NOMO-1 (cell line): ENCODE results near the gene TGFBR2.

Experiments used
- DNase-seq, 2 experiments: peaks; one replicate each; lab custom pipeline; 2025; ENCODE audit not compliant: unreplicated experiment in 2 of 2; lab: John Stamatoyannopoulos, UW

The TGFBR2 gene

GRCh38 chr3:30633718-30634117, 27.3 kb downstream of the TGFBR2 start:
- no peak for DNase-seq

- DNase-seq, result no peak
Measured at GRCh38 chr3:30634761-30635735, 28.6 kb downstream of the TGFBR2 start.

GRCh38 chr3:30637310-30638219, 31.2 kb downstream of the TGFBR2 start:
- no peak for DNase-seq

- no peak for DNase-seq
Measured at GRCh38 chr3:30638685-30639412, 32.4 kb downstream of the TGFBR2 start.

GRCh38 chr3:30639937-30640336, 33.5 kb downstream of the TGFBR2 start:
- DNase-seq, result peak in 1 of 2 experiments; percentile 9

- no peak for DNase-seq
Measured at GRCh38 chr3:30640851-30641250, 34.5 kb downstream of the TGFBR2 start.

GRCh38 chr3:30641416-30642251, 35.2 kb downstream of the TGFBR2 start:
- no peak for DNase-seq

- peak; percentile 28 to 70 for DNase-seq
Measured at GRCh38 chr3:30642849-30643361, 36.5 kb downstream of the TGFBR2 start.

GRCh38 chr3:30643763-30644462, 37.5 kb downstream of the TGFBR2 start:
- no peak for DNase-seq

- peak; percentile 11 to 57 for DNase-seq
Measured at GRCh38 chr3:30644615-30645014, 38.2 kb downstream of the TGFBR2 start.

GRCh38 chr3:30645077-30645476, 38.7 kb downstream of the TGFBR2 start:
- no peak for DNase-seq

- peak; percentile 90 to 98 for DNase-seq
Measured at GRCh38 chr3:30646181-30646876, 39.9 kb downstream of the TGFBR2 start.

- DNase-seq, result no peak
Measured at GRCh38 chr3:30646961-30647752, 40.8 kb downstream of the TGFBR2 start.

- DNase-seq, result no peak
Measured at GRCh38 chr3:30648670-30649357, 42.4 kb downstream of the TGFBR2 start.

GRCh38 chr3:30649572-30650318, 43.3 kb downstream of the TGFBR2 start:
- DNase-seq, result peak; percentile 90 to 93

- DNase-seq, result no peak
Measured at GRCh38 chr3:30650348-30650995, 44.1 kb downstream of the TGFBR2 start.
